Measurements from ENCODE around the gene ARFGAP2. TPM values are rescaled to one million over a fixed set of nuclear protein-coding genes. Genes with fewer than 3 reads are reported as not detected.

ARFGAP2 gene
- total and polyA plus RNA-seq, 2 of the 8 experiments (the other 6 are each of a cell fraction or from before 2014, with no cell fraction given): 50.2 to 64.0 TPM

GRCh38 chr11:47171061-47171838 lies 5.4 kb downstream of the ARFGAP2 start (continued):
- TF ChIP-seq CTCF (IDR thresholded peaks at IDR 0.05; ENCODE audit: control extremely low read depth in 1 of 3, insufficient read depth in 1 of 3, low read depth in 1 of 3, low read length in 3 of 3) (no peak), TAF1 (IDR thresholded peaks at IDR 0.05; ENCODE audit: low read depth, low read length) (no peak), TAF7 (optimal IDR thresholded peaks at IDR 0.05; ENCODE audit: borderline replicate concordance, low read depth, low read length) (no peak), BRCA1 (IDR thresholded peaks at IDR 0.05; ENCODE audit: low read depth, low read length) (no peak), FOSL1 (IDR thresholded peaks at IDR 0.05; ENCODE audit: insufficient read depth, low read depth, low read length) (no peak), MAX (IDR thresholded peaks at IDR 0.05) (no peak), SIRT6 (IDR thresholded peaks at IDR 0.05; ENCODE audit: low read length) (no peak)
